AG10803 (cell line): ENCODE data around the gene EYA3.

Experiments
- DNase-seq: peaks from one replicate; pipeline ENCODE4 v3.0.0; 2010; ENCODE audit warnings: low read depth
- H3K4me3 ChIP-seq: 2 replicates; pipeline ENCODE4 v1.5.1; 2011; ENCODE audit warnings: mild to moderate bottlenecking, low read length, control low read depth
- TF ChIP-seq, protein P1 (sequence below): conservative IDR thresholded peaks from 2 replicates; pipeline ENCODE4 v1.5.1; 2011; ENCODE audit warnings: mild to moderate bottlenecking, low read length, control low read depth, inconsistent platforms

The EYA3 gene

DNA sequence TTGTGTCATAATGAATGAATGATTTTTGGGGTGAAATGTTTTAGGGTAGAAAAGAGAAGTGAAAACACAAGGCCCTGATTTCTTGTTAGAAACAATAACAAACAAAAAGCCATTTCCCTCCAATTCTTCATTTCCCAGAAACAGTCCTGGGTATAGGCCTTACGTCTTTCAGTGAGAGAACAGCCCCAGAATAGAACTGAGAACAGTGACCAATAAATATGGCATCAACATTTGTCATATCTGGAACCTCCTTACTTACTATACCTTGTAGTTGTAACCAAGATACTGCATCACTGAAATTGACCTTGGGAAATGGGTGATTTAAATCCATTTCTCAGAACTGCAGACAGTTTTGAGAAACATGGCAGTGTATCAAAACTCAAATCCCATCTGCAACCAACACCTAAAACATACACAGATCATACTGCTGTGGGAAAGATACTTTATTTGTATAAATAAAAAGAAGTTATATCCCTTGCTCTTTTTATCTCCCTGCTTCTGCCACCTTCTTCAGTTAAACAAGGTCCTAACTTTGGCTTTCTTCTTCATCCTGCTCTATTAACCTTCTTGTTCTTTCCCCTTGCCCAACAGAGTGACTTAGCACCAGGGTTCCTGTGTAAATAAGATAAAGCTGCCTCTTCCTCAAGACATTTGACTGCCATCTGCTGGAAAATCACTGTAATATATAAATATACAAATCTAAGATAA lies 109.1 kb downstream of the EYA3 start:
- DNase-seq: peak; percentile 83
- TF ChIP-seq, protein P1, sequence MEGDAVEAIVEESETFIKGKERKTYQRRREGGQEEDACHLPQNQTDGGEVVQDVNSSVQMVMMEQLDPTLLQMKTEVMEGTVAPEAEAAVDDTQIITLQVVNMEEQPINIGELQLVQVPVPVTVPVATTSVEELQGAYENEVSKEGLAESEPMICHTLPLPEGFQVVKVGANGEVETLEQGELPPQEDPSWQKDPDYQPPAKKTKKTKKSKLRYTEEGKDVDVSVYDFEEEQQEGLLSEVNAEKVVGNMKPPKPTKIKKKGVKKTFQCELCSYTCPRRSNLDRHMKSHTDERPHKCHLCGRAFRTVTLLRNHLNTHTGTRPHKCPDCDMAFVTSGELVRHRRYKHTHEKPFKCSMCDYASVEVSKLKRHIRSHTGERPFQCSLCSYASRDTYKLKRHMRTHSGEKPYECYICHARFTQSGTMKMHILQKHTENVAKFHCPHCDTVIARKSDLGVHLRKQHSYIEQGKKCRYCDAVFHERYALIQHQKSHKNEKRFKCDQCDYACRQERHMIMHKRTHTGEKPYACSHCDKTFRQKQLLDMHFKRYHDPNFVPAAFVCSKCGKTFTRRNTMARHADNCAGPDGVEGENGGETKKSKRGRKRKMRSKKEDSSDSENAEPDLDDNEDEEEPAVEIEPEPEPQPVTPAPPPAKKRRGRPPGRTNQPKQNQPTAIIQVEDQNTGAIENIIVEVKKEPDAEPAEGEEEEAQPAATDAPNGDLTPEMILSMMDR: peak; percentile 69
- no peak overlapping the region for H3K4me3 ChIP-seq

DNA sequence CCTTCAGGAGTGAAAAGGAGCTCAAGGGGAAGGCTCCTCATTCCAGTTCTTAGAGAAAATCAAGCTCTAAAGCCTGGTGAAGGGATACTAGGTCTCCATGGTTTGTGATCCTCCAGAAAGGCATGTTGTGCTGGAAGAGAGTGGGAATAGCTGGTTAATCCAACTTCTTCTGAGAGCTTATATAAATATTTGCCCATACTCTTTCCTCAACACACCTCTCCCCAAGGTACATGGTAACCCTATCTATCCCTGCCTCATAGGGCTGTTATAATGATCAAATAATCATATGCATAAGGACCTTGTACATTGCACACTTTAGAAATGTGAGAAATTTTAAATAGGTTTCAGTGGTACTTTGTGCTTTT lies 114.0 kb downstream of the EYA3 start:
- TF ChIP-seq, protein P1: no peak
- no peak for DNase-seq
- H3K4me3 ChIP-seq: no peak overlapping the region

DNA sequence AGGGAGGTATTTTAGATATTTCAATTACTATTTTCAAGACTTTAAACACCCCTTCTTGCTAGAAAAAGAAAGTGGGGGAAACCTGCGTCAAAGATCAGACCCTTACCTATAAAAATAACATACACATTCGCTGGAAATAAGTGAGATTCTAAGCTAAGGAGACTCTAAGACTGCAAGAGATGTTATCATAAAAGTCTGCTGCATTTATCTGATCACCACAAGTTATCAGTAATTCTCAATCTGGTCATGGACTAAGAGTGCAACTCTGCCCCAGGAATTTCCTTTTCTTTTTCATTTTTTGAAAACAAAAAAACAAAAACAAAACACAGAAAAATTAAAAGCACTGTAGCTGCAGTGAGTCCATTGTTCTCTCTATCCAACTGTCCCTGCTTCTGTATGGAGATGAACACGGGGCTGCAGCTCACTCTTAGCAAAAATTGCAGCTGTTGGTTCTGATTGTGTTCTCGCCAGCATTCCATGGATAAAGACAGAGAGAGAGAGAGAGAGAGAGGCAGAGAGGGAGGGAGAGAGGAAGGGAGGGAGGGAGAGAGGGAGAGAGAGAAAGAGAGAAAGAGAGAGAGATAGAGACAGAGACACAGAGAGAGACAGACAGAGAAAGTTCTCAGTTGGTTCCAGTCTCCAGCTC lies 114.5 kb downstream of the EYA3 start:
- no peak overlapping the region for H3K4me3 ChIP-seq
- TF ChIP-seq, protein P1: no peak
- no peak for DNase-seq

DNA sequence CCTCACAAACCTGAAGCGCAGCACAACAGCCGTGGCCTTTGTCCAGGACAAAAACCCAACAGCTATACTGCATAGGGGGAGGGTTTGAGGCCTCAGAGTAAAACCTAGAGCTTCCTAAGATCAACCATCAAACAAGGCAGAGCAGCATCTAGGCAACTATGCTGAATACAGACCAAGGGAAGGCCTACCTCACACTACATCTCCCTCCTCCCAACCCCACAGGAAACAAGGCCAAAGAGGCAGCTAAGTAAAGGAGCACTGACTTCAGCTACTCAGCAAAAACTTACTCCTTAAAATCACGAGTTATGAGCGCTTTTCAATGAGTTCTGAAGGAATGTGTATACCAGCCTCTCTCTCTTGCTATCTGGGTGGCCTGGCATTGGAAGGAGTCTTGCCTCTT lies 116.3 kb downstream of the EYA3 start:
- no peak overlapping the region for H3K4me3 ChIP-seq
- TF ChIP-seq, protein P1: no peak
- no peak for DNase-seq

DNA sequence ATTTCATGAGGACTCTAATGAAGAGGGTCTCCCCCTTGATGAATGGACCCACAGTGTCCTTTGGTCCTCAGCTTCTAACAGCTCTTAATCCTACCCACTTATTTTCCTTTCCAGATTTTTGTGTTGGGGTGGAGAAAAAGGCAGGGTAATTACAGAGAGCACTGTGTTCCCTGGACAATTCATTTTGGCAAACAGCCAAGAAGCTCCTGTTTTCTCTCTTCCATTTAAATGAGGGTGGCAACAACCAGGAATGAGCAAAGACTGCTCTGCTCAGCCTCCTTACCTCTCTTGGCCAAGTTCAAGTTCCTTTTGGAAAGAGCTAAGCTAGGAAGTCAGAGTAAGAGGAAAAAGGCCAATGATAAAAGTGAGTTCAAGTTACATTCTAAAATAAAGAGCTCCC lies 116.7 kb downstream of the EYA3 start:
- DNase-seq: no peak
- TF ChIP-seq, protein P1: no peak
- H3K4me3 ChIP-seq: no peak overlapping the region

DNA sequence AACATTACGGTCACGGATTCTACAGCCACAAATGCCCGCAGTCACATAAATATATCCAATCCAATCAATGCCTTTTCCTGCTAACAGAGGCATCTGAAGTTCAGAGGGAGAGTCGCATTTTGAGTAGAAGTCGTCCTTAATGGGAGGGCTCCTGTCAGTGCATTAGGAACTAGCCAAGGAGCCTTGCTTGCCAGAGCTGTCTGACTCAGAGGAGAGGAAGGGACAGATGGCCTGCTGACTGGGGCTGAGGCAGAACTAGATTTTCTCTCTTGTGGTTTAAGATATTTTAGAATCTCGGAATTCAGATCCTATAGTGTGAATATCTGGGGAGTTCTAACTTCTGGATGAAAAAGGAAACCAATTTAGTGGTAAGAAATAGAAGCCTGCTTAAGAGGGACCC lies 118.0 kb downstream of the EYA3 start:
- H3K4me3 ChIP-seq: no peak overlapping the region
- DNase-seq: peak; percentile 89
- TF ChIP-seq, protein P1: no peak

DNA sequence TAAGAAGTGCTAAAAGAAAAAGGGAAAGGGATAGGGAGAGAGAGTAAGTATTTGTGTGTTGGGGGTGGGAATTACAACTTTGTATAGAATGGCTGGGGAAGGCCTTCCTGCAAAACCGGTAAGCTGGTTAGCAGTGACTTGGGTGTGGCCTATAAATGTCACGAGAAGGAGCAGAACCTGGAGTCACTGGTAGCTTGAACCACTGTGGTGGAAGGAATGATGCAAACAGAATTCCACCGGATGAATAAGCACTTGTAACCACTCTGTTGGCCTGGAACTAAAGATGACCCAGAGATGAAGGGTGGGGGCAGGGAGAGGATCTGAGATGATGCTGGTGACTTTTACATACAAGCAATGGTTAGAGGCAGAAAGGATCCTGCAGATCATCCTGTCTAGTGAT lies 119.7 kb downstream of the EYA3 start:
- H3K4me3 ChIP-seq: no peak overlapping the region
- peak; percentile 96 for DNase-seq
- TF ChIP-seq, protein P1: no peak
